HepG2 (cell line): Measurements from ENCODE around the gene PIK3CA. TPM values are rescaled to one million over a fixed set of nuclear protein-coding genes. Genes with fewer than 3 reads are reported as not detected.

Source experiments
- CBX5 ChIP-seq: sonication (generic); formaldehyde crosslinking; IDR thresholded peaks from 2 replicates; pipeline ENCODE4 v1.4.0; 2020; ENCODE audit warnings: missing genetic modification reagents, borderline replicate concordance
- CERS6 ChIP-seq: sonication (generic); formaldehyde crosslinking; IDR thresholded peaks from 2 replicates; pipeline ENCODE4 v1.5.0; 2020; ENCODE audit warnings: missing genetic modification reagents
- CREB1 ChIP-seq, 2 experiments: fragments of 450-650 bp in 1 of 2; IDR thresholded peaks; 2 replicates each; pipeline ENCODE4 v1.6.1; 2016 to 2017; ENCODE audit warnings: control low read depth in 1 of 2, mild to moderate bottlenecking in 1 of 2, missing compliant biosample characterization in 1 of 2, missing genetic modification characterization in 1 of 2
- CREM ChIP-seq, 2 experiments: sonication (generic) in 1 of 2; formaldehyde crosslinking in 1 of 2; IDR thresholded peaks; 2 replicates each; pipeline versions ENCODE4 v1.4.0 to v1.6.1; 2016 to 2020; ENCODE audit warnings: antibody characterized with exemption in 1 of 2, mild to moderate bottlenecking in 1 of 2, missing genetic modification reagents in 1 of 2
- GATAD2A ChIP-seq: IDR thresholded peaks from 2 replicates; pipeline ENCODE4 v1.6.1; 2016
- GMEB1 ChIP-seq: sonication (generic); formaldehyde crosslinking; IDR thresholded peaks from 2 replicates; pipeline ENCODE4 v1.5.1; 2020; ENCODE audit warnings: missing genetic modification reagents, mild to moderate bottlenecking, borderline replicate concordance
- GTF3A ChIP-seq: sonication (generic); formaldehyde crosslinking; conservative IDR thresholded peaks from 2 replicates; pipeline ENCODE4 v1.4.0; 2020; ENCODE audit warnings: mild to moderate bottlenecking, missing genetic modification reagents
- KDM6A ChIP-seq: IDR thresholded peaks from 2 replicates; pipeline ENCODE4 v1.6.1; 2016; ENCODE audit warnings: low read depth
- LBX2 ChIP-seq: sonication (generic); formaldehyde crosslinking; IDR thresholded peaks from 2 replicates; pipeline ENCODE4 v1.5.0; 2020; ENCODE audit warnings: missing genetic modification reagents, mild to moderate bottlenecking, borderline replicate concordance
- MEIS1 ChIP-seq: sonication (generic); formaldehyde crosslinking; IDR thresholded peaks from 2 replicates; pipeline ENCODE4 v1.9.0; 2021; ENCODE audit warnings: mild to moderate bottlenecking, missing genetic modification reagents, moderate library complexity, borderline replicate concordance
- RARA ChIP-seq: IDR thresholded peaks from 2 replicates; pipeline ENCODE4 v1.6.1; 2016; ENCODE audit warnings: missing genetic modification reagents, missing compliant biosample characterization
- SALL2 ChIP-seq: sonication (generic); formaldehyde crosslinking; IDR thresholded peaks from 2 replicates; pipeline ENCODE4 v1.8.1; 2023; ENCODE audit warnings: mild to moderate bottlenecking, missing genetic modification reagents, inconsistent platforms
- SOX6 ChIP-seq, 2 experiments: fragments of 450-650 bp in 1 of 2; sonication (generic) in 1 of 2; formaldehyde crosslinking in 1 of 2; IDR thresholded peaks; 2 replicates each; pipeline versions ENCODE4 v1.4.0 to v1.6.1; 2017 to 2020; ENCODE audit warnings: antibody characterized with exemption in 1 of 2, mild to moderate bottlenecking in 1 of 2, missing genetic modification reagents in 1 of 2
- TEAD2 ChIP-seq: sonication (generic); formaldehyde crosslinking; IDR thresholded peaks from 2 replicates; pipeline ENCODE4 v1.9.0; 2021; ENCODE audit warnings: missing genetic modification reagents
- TFDP1 ChIP-seq: IDR thresholded peaks from 2 replicates; pipeline ENCODE4 v1.6.1; 2016; ENCODE audit warnings: missing compliant biosample characterization, missing genetic modification reagents, borderline replicate concordance
- ZHX1 ChIP-seq: sonication (generic); formaldehyde crosslinking; IDR thresholded peaks from 2 replicates; pipeline ENCODE4 v1.8.1; 2022; ENCODE audit warnings: low read depth, mild to moderate bottlenecking, missing genetic modification reagents
- ZNF136 ChIP-seq: sonication (generic); formaldehyde crosslinking; IDR thresholded peaks from 2 replicates; pipeline ENCODE4 v1.8.1; 2022; ENCODE audit warnings: low read depth, mild to moderate bottlenecking, moderate library complexity, missing genetic modification reagents
- ZNF17 ChIP-seq: sonication (generic); formaldehyde crosslinking; IDR thresholded peaks from 2 replicates; pipeline ENCODE4 v1.5.0; 2020; ENCODE audit warnings: mild to moderate bottlenecking, missing genetic modification reagents
- ZNF33A ChIP-seq: sonication (generic); formaldehyde crosslinking; IDR thresholded peaks from 2 replicates; pipeline ENCODE4 v1.5.1; 2020; ENCODE audit warnings: missing genetic modification reagents, mild to moderate bottlenecking, moderate library complexity, borderline replicate concordance
- ZNF510 ChIP-seq: sonication (generic); formaldehyde crosslinking; IDR thresholded peaks from 2 replicates; pipeline ENCODE4 v1.4.0; 2020; ENCODE audit warnings: low read depth, mild to moderate bottlenecking, missing genetic modification reagents
- ZNF558 ChIP-seq: sonication (generic); formaldehyde crosslinking; IDR thresholded peaks from 2 replicates; pipeline ENCODE4 v1.9.0; 2022; ENCODE audit warnings: mild to moderate bottlenecking, missing genetic modification reagents, borderline replicate concordance
- ZNF598 ChIP-seq: sonication (generic); formaldehyde crosslinking; IDR thresholded peaks from 2 replicates; pipeline ENCODE4 v1.5.1; 2020; ENCODE audit warnings: mild to moderate bottlenecking, missing genetic modification reagents, borderline replicate concordance
- polyA plus RNA-seq, 8 experiments: library from polyadenylated mRNA; depleted of rRNA in 3 of 8; stranded (reverse) in 7 of 8; unstranded in 1 of 8; fragments of >200 nt; fragmentation: Illumina TruSeq in 4 of 8; extraction: Trizol in 4 of 8; gene quantifications; 2 replicates each; pipeline versions ENCODE4 v1.2.1 to v1.2.3, GENCODE V29; 2011 to 2016; ENCODE audit warnings: low read depth in 4 of 8, missing spikeins in 1 of 8, mixed read lengths in 1 of 8; ENCODE audit not compliant: insufficient read depth in 1 of 8
- total RNA-seq, 5 experiments: library from RNA; depleted of rRNA; stranded (reverse); fragments of >200 nt; fragmentation: Illumina TruSeq; extraction: Trizol; gene quantifications; 2 replicates each; pipeline ENCODE4 v1.2.3, GENCODE V29; 2016; ENCODE audit warnings: low read depth in 1 of 5

Gene PIK3CA
- total and polyA plus RNA-seq, 2 of the 13 experiments (the other 11 are each of a cell fraction or from before 2014, with no cell fraction given): 5.7 to 11.4 TPM

- TF ChIP-seq GMEB1 (no peak), ZNF17 (CRISPR knock-in tag) (no peak), ZNF136 (no peak), CBX5 (CRISPR knock-in tag) (no peak), TEAD2 (CRISPR knock-in tag) (no peak), LBX2 (CRISPR knock-in tag) (no peak), GATAD2A (CRISPR knock-in tag) (no peak), GTF3A (no peak), RARA (CRISPR knock-in tag) (peak; percentile 12; the same call in 1 of the 2 replicates), SALL2 (no peak), CREB1 (IDR thresholded peaks at IDR 0.05) (no peak), CREB1 (CRISPR knock-in tag; IDR thresholded peaks at IDR 0.05) (no peak), CREM (IDR thresholded peaks at IDR 0.05) (no peak), CREM (CRISPR knock-in tag; IDR thresholded peaks at IDR 0.05) (no peak), KDM6A (no peak), SOX6 (IDR thresholded peaks at IDR 0.05) (no peak), SOX6 (CRISPR knock-in tag; IDR thresholded peaks at IDR 0.05) (no peak), MEIS1 (CRISPR knock-in tag) (no peak), ZNF598 (CRISPR knock-in tag) (no peak), ZHX1 (CRISPR knock-in tag) (no peak), CERS6 (CRISPR knock-in tag) (no peak), ZNF33A (no peak), TFDP1 (CRISPR knock-in tag) (no peak; the same call in 1 of the 2 replicates), ZNF558 (CRISPR knock-in tag) (0 out of 2 replicates have a peak, but pooled peaks have one; percentile 48), ZNF510 (no peak)
Measured at GRCh38 chr3:179148616-179149405, 654 bp downstream of the PIK3CA start (continued).
